Measurements from ENCODE around the gene PROM2. TPM values are rescaled to one million over a fixed set of nuclear protein-coding genes. Genes with fewer than 3 reads are reported as not detected.
A peak's percentile ranks its signal among the peaks of the same experiment; 100 is the strongest.

The PROM2 gene
- total RNA-seq, 1 experiment from 2014 or later: 3.1 TPM

DNA sequence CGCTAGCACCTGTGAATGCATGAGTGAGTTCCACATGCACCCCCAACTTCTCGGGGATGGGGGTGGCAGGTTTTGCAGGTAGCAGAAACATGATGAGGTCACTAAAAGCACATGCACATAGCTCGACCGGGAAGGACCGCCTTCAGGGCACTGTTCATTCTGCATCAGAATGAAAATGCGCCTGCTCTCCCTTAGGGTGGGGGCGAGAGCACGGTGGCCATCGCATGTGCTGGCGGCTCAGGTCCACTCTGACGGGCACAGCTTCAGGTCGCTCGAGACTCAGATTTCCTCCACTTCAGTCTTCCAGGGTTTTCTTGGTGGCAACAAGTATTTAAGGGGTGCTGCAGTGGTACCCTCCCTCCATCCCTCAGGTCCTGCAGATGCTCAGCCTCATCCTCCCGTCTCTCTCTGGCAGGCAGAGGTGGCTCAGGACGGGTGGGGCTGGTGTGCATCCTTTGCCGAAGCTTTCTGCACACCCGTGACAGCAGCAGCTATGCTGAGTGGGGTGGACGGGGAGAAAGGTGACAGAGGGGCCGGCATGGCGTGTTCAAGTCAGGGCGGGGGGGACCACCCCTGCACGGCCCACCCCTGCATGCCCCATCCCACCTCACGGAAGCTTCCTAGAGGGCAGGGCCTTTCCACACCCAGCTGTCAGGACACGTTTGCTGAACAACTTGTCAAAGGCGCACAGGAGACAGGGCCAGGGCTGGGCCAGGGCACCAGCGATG is 37.7 kb downstream of the PROM2 start:
- Histone ChIP-seq H2BK5ac (ENCODE audit: insufficient read length, low read length) (no peak overlapping the region), H3K27ac (ENCODE audit: insufficient read length, low read depth, low read length) (no peak overlapping the region), H4K8ac (replicated peaks; ENCODE audit: insufficient read length, low read depth, low read length) (no peak overlapping the region), H4K91ac (ENCODE audit: insufficient read length, low read depth, low read length) (no peak overlapping the region), H3K27me3 (ENCODE audit: insufficient read depth, low read length) (no peaks in the 10 kb centered on the region), H2BK120ac (ENCODE audit: low read depth, low read length, poor library complexity, severe bottlenecking) (no peak overlapping the region), H3K79me2 (ENCODE audit: insufficient read depth, low read length) (no peaks in the 10 kb centered on the region), H3K4ac (ENCODE audit: low read depth, low read length) (no peak overlapping the region), H3K56ac (ENCODE audit: insufficient read length, low read depth, low read length) (no peak overlapping the region), H4K5ac (ENCODE audit: insufficient read length, low read depth, low read length) (no peak overlapping the region), H2BK20ac (ENCODE audit: low read depth, low read length, poor library complexity, severe bottlenecking) (no peak overlapping the region), H2AK5ac (ENCODE audit: insufficient read length, low read length) (no peak overlapping the region), H2AFZ (ENCODE audit: low read length) (no peak overlapping the region), H3K18ac (ENCODE audit: insufficient read length, low read depth, low read length) (peak overlapping the region; percentile 34), H4K20me1 (ENCODE audit: control insufficient read depth, insufficient read depth, insufficient read length) (no peaks in the 10 kb centered on the region), H3K79me1 (ENCODE audit: insufficient read depth, low read depth, low read length, poor library complexity, severe bottlenecking) (no peaks in the 10 kb centered on the region), H3K23ac (ENCODE audit: insufficient read length, low read depth, low read length) (no peak overlapping the region), H3K4me2 (ENCODE audit: insufficient read depth, insufficient read length, low read length) (no peak overlapping the region), H3T11ph (ENCODE audit: low read length) (no peak overlapping the region), H2BK15ac (ENCODE audit: low read depth, low read length) (no peak overlapping the region), H3K4me1 (ENCODE audit: insufficient read depth, low read length) (no peaks in the 10 kb centered on the region), H3K9ac (ENCODE audit: extremely low read depth, insufficient read length, low read length) (no peak overlapping the region), H2BK12ac (ENCODE audit: insufficient read length, low read depth, low read length) (no peak overlapping the region), H3K23me2 (ENCODE audit: insufficient read length, low read depth, low read length, poor library complexity, severe bottlenecking) (no peaks in the 10 kb centered on the region), H3K9me3 (ENCODE audit: control insufficient read depth, low read depth, low read length) (no peaks in the 10 kb centered on the region), H3K14ac (ENCODE audit: insufficient read depth, low read length) (no peak overlapping the region; the same call in 1 of the 2 replicates)
- H3K4me3 Mint-ChIP-seq: no peak overlapping the region
- no peak for DNase-seq
- H3K9me3 Mint-ChIP-seq: no peaks in the 10 kb centered on the region; a peak in 2 of 5 replicates
- H3K27me3 Mint-ChIP-seq (ENCODE audit: low read depth): peaks cover 2% of the 10 kb centered on the region
- no CpG with 5 or more reads among the region's 26 CpGs for WGBS (ENCODE audit: extremely low coverage, insufficient read length, low lambda C conversion rate)
- no peaks in the 10 kb centered on the region; a peak in 1 of 7 replicates for H3K36me3 Mint-ChIP-seq (ENCODE audit: insufficient read depth in 1 of 3, low read depth in 3 of 3)
- H3K27ac Mint-ChIP-seq: no peak overlapping the region; a peak in 2 of 7 replicates
- H3K4me1 Mint-ChIP-seq: peaks cover 16 to 24% of the 10 kb centered on the region in 2 experiments
- TF ChIP-seq, protein P1, sequence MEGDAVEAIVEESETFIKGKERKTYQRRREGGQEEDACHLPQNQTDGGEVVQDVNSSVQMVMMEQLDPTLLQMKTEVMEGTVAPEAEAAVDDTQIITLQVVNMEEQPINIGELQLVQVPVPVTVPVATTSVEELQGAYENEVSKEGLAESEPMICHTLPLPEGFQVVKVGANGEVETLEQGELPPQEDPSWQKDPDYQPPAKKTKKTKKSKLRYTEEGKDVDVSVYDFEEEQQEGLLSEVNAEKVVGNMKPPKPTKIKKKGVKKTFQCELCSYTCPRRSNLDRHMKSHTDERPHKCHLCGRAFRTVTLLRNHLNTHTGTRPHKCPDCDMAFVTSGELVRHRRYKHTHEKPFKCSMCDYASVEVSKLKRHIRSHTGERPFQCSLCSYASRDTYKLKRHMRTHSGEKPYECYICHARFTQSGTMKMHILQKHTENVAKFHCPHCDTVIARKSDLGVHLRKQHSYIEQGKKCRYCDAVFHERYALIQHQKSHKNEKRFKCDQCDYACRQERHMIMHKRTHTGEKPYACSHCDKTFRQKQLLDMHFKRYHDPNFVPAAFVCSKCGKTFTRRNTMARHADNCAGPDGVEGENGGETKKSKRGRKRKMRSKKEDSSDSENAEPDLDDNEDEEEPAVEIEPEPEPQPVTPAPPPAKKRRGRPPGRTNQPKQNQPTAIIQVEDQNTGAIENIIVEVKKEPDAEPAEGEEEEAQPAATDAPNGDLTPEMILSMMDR (conservative IDR thresholded peaks at IDR 0.05): no peak
